Stimulated activated CD4-positive, alpha-beta T cell treated with anti-CD3 and anti-CD28 coated beads, Interleukin-4, amount 100 ng/mL, for 48 hours (primary cell): ENCODE measurements around the gene DAZAP1.
A peak's percentile ranks its signal among the peaks of the same experiment; 100 is the strongest.
"Not testable (repeated sequence)": the region's sequence is repeated elsewhere in the genome, so short reads cannot be mapped to it uniquely, and the experiment has no call there.

ENCODE experiments used
- DNase-seq, 2 donors: peaks; one replicate each; pipeline ENCODE4 v3.0.0-alpha.2; 2020; ENCODE audit warnings: low read depth in 2 of 2

DAZAP1 gene

DNA sequence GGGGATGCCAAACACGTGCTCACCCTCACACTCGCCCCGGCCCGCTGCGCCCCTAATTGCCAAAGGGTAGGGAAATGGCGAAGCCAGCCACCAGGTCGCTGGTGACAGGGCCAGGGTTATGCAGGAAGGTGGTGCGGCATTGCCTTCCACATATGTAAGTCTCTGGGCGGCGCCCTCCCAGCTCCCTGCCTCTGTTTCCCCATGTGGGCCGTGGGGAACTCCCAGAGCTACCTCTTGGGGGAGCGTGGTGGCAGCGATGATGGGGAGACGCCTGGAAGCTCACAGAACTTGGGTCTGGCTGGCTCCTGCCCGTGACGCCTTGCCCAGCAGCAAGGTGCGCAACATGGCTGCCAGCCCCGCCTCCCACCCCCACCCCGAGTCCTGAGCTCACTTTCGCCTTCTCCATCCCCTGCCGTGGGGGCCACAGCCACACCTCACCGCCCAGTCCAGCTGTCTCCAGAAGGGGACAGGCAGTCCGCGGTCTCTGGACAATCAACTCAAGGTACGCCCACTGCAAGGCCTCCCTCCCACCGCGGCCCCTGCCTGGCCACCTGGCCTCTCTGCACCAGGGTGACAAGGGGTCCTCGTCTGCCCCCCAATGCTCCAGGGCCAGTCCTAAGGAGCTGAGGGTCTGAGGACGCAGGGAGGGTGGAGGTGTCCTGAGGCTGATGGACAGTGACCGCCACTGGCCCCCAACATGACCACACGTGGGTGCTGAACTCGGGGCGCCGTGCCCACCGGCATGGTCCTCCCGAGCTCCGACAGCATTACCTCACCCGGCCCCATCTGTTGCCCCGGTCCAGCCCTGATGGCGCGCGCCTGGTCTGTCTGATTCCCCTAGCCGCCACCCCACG, 65.1 kb downstream of the DAZAP1 start:
- no peak for DNase-seq

GRCh38 chr19:1473085-1473851, 65.9 kb downstream of the DAZAP1 start:
- DNase-seq, result no peak

GRCh38 chr19:1474011-1474764, 66.8 kb downstream of the DAZAP1 start:
- no peak for DNase-seq

- DNase-seq, result no peak
Measured at GRCh38 chr19:1474765-1475351, 67.5 kb downstream of the DAZAP1 start.

- no peak for DNase-seq
Measured at GRCh38 chr19:1475751-1476437, 68.5 kb downstream of the DAZAP1 start.

DNA sequence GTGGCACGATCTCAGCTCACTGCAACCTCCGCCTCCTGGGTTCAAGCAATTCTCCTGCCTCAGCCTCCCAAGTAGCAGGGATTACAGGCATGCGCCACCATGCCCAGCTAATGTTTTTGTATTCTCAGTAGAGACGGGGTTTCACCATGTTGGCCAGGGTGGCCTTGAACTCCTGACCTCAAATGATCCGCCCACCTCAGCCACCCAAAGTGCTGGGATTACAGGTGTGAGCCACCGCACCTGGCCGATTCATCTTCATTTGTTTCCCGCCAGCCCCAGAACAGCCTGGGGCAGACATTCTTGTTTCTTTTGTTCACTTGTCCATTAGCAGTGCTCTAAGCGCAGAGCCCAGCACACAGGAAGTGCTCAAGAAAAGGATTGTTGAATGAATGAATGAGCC, 69.7 kb downstream of the DAZAP1 start:
- not testable (repeated sequence) for DNase-seq

DNA sequence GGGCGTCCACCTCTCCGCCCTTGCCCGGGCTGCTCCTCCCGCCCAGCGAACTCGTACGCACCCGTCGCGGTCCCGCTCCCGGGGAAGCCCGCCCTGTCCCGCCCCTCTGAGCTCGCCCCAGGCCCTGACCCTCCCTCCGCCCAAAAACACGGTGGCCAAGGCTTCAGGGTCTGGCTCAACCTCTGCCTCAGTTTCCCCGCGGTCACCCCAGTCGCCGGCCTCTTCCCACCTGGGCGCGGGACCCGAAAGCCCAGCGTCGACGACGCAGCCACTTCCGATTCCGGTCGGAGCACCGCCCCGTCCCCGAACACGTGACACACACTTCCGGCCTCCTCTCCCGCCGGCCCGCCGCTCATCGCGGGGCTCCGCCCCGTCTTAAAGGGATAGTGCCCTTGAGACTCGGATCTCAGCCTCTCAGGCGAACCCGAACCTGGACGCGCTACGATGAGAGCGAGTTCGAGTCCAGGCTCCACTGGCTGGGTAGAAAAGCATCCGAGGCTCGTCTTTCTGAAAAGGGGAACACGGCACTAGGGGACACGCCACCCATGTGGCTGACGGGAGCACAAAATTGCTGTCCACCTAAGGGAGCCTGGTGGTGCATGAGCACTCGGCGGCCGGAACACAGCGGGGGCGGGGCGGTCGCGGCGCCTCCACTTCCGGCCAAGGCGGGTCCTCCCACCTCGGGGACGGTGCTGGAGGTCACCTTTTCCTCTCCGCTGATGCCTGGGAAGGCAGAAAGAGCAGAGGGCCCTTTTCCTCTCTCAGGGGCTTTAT, 71.7 kb downstream of the DAZAP1 start, which contains the start of gene C19orf25:
C19orf25 (minus strand) TSS at position 282 of the 774 bp plus-strand sequence. CDS start 312 bp downstream, outside the sequence.
- peak; percentile 90 to 93 for DNase-seq

DNA sequence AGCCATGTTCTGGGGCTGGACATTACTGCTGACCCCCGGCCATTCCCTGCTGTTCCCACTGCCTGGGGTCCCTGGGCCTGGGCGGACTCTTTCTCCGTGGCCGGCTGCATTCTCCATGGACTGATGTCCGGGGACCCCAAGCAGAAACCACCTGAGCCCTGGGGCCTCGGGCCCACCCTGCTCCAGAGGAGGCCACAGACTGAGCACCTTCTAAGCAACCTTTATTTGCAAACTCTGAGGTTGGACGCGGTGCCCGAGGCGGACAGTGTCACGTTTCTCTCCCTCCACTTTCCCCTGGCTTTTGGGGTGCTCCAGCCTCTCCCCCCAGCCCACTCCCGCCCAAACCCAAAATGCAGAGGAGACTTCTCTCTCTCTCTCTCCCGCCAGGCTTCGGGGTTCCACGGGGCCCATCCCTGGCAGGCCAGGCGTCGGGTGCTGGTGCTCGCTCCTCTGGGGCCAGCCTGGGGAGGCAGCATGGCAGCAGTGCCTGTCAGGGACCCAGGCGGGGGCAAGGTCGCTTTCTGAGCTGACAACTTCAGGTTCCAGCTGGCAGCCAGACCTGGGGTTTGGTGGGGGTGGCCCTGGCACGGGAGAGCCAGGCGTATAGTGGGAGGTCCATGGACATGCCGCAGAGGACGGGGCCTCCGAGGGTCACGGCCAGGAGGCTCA, 74.0 kb downstream of the DAZAP1 start:
- no peak for DNase-seq

- no peak for DNase-seq
Measured at GRCh38 chr19:1481893-1482360, 74.5 kb downstream of the DAZAP1 start.

- no peak for DNase-seq
Measured at GRCh38 chr19:1482361-1483130, 75.2 kb downstream of the DAZAP1 start.

GRCh38 chr19:1483131-1483978, 76.0 kb downstream of the DAZAP1 start:
- no peak for DNase-seq

DNA sequence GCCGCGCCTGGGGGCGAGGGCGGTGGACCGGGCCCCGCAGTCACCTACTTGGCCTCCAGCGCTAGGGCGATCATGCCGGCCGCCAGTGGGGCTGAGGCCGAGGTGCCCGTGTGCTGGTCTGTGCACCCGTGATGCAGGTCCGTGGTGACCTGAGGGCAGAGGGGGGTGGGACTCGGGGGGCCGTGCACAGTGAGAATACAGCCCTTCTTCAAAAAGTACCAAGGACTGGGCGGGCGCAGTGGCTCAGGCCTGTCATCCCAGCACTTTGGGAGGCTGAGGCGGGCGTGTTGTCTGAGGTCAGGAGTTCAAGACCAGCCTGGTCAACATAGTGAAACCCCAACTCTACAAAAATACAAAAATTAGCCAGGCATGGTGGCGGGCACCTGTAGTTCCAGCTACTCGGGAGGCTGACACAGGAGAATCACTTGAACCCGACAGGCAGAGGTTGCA, 76.6 kb downstream of the DAZAP1 start:
- no peak for DNase-seq
